Glutamatergic neuron (in vitro differentiated cells): ENCODE data around the gene FOXN3. TPM values are rescaled to one million over a fixed set of nuclear protein-coding genes. Genes with fewer than 3 reads are reported as not detected.

ENCODE experiments used
- DNase-seq: peaks from one replicate; pipeline ENCODE4 v3.0.0; 2022
- H3K27ac Mint-ChIP-seq: one replicate; pipeline ENCODE4 v1.8.0; 2020; ENCODE audit warnings: mild to moderate bottlenecking, mixed read lengths, inconsistent platforms; ENCODE audit not compliant: unreplicated experiment
- H3K27me3 Mint-ChIP-seq: one replicate; pipeline ENCODE4 v1.8.0; 2020; ENCODE audit warnings: mild to moderate bottlenecking, moderate library complexity, mixed read lengths, inconsistent platforms; ENCODE audit not compliant: unreplicated experiment
- H3K36me3 Mint-ChIP-seq: one replicate; pipeline ENCODE4 v1.8.0; 2020; ENCODE audit warnings: mild to moderate bottlenecking, mixed read lengths, inconsistent platforms; ENCODE audit not compliant: unreplicated experiment
- H3K4me1 Mint-ChIP-seq: one replicate; pipeline ENCODE4 v1.8.0; 2020; ENCODE audit warnings: mild to moderate bottlenecking, low read depth, mixed read lengths, inconsistent platforms; ENCODE audit not compliant: unreplicated experiment
- H3K4me3 Mint-ChIP-seq: one replicate; pipeline ENCODE4 v1.8.0; 2020; ENCODE audit warnings: mild to moderate bottlenecking, mixed read lengths, inconsistent platforms; ENCODE audit not compliant: unreplicated experiment
- H3K9me3 Mint-ChIP-seq: one replicate; pipeline ENCODE4 v1.8.0; 2020; ENCODE audit warnings: mild to moderate bottlenecking, moderate library complexity, mixed read lengths, inconsistent platforms; ENCODE audit not compliant: unreplicated experiment
- total RNA-seq: library from RNA; stranded (reverse); fragmentation: NEBNext Ultra II Directional; extraction: Animal tissue kit (Norgen Biotek cat#: 25700); gene quantifications from one replicate; pipeline ENCODE4 v1.2.1, GENCODE V29; 2021; ENCODE audit not compliant: unreplicated experiment
- TF ChIP-seq, protein P1 (sequence below): fragments of 200-600 bp; sonication (generic); IDR thresholded peaks from one replicate; pipeline ENCODE4 v1.5.0; 2021; ENCODE audit not compliant: partially characterized antibody, unreplicated experiment

FOXN3 gene
- total RNA-seq, 1 donor from 2014 or later, result 139 TPM

DNA sequence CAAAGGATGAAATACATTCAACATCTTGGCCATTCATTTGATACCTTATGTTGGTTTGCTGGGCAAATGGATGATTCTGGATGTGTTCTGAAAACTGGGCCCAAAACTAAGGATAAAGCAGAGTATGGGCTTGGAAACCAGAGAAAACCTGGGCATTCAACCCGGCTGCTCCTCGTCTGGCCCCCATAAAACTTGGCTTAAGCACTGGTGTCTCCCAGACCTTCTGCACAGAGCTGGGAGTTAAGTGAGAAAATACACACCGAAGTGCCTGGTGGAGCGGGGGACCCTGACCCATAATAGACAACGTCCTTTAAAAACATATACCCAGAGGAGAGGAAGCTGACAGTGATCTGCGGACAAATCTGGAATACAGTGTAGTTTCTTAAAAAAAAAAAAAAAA, 112.5 kb downstream of the FOXN3 start:
- H3K27me3 Mint-ChIP-seq, result peaks cover 10% of the 10 kb centered on the region
- peak overlapping the region; percentile 26 for H3K4me3 Mint-ChIP-seq
- H3K4me1 Mint-ChIP-seq, result peaks cover 54% of the 10 kb centered on the region
- no peak for DNase-seq
- TF ChIP-seq, protein P1, sequence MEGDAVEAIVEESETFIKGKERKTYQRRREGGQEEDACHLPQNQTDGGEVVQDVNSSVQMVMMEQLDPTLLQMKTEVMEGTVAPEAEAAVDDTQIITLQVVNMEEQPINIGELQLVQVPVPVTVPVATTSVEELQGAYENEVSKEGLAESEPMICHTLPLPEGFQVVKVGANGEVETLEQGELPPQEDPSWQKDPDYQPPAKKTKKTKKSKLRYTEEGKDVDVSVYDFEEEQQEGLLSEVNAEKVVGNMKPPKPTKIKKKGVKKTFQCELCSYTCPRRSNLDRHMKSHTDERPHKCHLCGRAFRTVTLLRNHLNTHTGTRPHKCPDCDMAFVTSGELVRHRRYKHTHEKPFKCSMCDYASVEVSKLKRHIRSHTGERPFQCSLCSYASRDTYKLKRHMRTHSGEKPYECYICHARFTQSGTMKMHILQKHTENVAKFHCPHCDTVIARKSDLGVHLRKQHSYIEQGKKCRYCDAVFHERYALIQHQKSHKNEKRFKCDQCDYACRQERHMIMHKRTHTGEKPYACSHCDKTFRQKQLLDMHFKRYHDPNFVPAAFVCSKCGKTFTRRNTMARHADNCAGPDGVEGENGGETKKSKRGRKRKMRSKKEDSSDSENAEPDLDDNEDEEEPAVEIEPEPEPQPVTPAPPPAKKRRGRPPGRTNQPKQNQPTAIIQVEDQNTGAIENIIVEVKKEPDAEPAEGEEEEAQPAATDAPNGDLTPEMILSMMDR, result no peak
- H3K9me3 Mint-ChIP-seq, result peaks cover 12% of the 10 kb centered on the region
- peaks cover 5% of the 10 kb centered on the region for H3K36me3 Mint-ChIP-seq
- peak overlapping the region; percentile 89 for H3K27ac Mint-ChIP-seq

DNA sequence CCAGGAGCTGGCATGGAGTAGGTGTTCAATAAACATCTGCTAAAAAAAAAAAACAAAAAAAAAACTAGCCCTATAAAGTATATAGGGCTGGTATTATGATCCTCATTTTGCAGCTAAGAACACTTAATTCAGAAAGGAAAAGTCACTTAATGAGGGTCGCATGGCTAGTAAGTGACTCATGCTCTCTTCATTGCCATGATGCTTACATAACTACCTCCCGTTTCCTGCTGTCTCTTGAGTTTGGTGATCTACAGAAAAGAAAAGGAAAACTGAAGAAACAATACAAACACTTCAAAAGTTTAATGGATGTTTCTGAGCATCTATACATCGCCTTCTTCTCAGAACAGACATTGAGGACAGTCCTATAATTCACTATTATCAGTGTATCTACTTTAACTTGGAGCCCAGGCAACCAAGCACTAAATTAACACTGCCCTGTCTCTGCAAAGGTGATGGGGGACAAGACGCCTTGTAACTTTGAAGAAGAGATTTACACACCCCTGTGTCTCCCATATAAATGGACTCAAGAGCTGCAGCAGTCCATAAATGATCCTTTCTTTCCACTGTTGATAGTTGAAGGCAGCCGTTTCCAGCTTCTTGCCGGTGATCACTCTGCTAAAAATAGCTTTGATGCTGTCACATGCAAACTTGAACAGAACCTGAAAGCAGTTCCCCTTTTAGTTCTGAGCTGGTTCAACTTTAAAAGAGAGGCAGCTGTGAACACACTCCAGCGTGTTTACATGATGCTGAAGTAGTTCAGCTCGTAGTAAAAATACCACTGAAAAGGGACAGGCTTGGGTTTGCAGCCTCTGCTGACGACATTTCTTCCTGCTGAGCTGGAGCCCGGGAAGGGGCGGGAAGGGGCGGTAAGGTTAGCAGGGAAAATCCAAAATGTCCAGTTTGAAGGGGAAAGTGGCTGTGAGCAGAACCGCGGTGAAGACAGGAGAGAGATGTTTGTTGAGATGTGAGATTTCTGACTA, 113.3 kb downstream of the FOXN3 start:
- Mint-ChIP-seq H3K27ac (peak overlapping the region; percentile 89), H3K4me3 (peak overlapping the region; percentile 71), H3K36me3 (peaks cover 5% of the 10 kb centered on the region), H3K9me3 (peaks cover 14% of the 10 kb centered on the region), H3K27me3 (peaks cover 10% of the 10 kb centered on the region), H3K4me1 (peaks cover 46% of the 10 kb centered on the region)
- no peak for DNase-seq
- TF ChIP-seq, protein P1, result no peak

DNA sequence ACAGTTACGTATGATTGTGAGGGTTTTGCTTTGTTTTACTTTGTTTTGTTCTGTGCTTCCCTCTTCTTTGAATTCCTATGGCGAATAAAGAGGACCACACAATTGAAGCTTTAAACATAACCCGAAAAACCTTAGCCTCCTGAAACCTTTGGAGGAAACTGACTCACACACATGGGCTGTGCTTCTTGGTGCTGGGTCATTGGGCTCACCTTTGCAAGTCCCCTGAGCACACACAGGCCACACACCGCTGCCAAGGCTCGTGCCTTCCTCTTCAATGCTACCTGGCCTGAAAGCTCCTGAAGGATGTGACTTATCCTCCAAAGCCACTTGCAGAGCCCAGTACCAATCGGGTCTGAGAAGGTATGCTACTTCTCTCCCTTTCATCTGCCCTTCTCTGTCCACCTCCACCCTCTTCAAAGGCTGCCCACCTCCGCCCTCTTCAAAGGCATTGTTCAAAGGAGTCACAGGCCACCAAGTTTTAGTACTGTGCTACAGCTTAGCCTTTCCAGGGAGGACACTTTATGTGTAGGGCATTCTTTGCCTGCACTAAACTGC, 114.6 kb downstream of the FOXN3 start:
- TF ChIP-seq, protein P1, result no peak
- Mint-ChIP-seq H3K27ac (no peak overlapping the region), H3K27me3 (peaks cover 12% of the 10 kb centered on the region), H3K9me3 (peaks cover 12% of the 10 kb centered on the region), H3K4me1 (peaks cover 38% of the 10 kb centered on the region), H3K4me3 (no peak overlapping the region), H3K36me3 (peaks cover 5% of the 10 kb centered on the region)
- DNase-seq, result no peak

DNA sequence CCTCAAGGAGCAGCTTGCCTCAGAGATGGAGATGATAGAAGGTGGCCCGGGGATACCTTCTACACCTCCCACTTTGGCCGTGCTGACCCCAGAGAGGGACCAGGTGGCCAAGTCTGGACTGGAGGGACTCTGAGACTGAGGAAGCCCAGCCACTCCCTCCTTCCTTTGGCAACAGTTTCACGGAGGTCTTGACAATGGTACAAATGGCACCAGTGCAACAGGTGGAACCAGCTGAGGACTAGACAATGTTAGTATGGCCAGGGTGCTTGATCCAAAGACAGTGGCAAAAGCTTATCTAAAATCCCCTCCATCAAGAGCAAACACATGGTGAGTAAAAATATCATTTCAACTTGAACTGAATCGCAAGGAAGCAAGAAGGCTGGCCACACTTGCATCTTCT, 117.4 kb downstream of the FOXN3 start:
- H3K36me3 Mint-ChIP-seq, result peaks cover 9% of the 10 kb centered on the region
- H3K9me3 Mint-ChIP-seq, result peaks cover 10% of the 10 kb centered on the region
- H3K27me3 Mint-ChIP-seq, result peaks cover 9% of the 10 kb centered on the region
- TF ChIP-seq, protein P1, result no peak
- H3K4me3 Mint-ChIP-seq, result no peak overlapping the region
- DNase-seq, result no peak
- no peak overlapping the region for H3K27ac Mint-ChIP-seq
- H3K4me1 Mint-ChIP-seq, result peaks cover 29% of the 10 kb centered on the region
